D341Med (cell line): Measurements from ENCODE around the gene RND1.
"Not testable (repeated sequence)": the region's sequence is repeated elsewhere in the genome, so short reads cannot be mapped to it uniquely, and the experiment has no call there.

Source experiments
- DNase-seq: peaks from one replicate; pipeline ENCODE4 v3.0.0; 2012; ENCODE audit warnings: low spot score

The RND1 gene

DNA sequence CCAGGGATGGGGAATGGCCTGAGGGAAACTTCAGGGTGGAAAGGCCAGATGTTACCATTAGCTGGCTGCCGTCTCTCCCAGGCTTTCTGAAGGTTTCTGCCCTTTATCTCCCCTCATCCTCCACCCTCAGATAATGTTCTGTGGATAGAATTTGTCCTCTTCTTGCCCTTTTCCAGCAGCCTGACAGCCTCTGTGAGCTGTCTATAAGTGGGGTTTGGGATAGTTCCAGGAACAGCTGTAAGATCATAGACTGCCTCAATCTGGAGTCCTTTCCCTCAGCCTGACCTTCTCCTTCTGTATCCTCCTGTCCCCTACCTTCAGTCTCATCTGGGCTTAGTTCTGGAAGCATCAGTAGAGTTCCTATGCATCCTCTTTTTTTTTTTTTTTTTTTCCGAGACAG, 2.8 kb upstream of the RND1 start:
- no peak for DNase-seq

DNA sequence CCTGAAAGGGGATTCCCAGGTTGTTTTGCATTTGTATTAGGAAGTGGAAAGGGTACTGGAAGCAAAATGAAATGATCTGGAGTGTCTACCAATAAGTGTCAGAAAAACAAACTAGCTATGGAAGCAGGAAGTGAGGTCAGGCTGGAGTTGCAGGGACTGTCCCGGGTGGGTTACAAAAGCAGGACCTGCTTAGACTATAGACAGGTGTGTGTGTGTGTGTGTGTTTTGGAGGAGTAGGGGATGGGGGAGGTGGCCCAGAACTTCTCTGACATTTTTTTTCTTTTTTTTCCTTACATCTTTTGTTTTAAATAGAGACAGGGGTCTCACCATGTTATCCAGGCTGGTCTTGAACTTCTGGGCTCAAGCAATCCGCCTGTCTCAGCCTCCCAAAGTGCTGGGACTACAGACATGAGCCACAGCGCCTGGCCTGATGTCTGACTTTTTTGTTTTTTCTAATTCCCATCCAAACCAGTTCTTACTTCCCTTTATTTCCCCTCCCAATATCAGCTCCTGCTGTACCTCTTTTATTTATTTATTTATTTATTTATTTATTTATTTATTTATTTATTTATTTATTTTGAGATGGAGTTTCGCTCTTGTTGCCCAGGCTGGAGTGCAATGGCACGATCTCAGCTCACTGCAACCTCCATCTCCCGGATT, 512 bp upstream of the RND1 start:
- DNase-seq: no peak

DNA sequence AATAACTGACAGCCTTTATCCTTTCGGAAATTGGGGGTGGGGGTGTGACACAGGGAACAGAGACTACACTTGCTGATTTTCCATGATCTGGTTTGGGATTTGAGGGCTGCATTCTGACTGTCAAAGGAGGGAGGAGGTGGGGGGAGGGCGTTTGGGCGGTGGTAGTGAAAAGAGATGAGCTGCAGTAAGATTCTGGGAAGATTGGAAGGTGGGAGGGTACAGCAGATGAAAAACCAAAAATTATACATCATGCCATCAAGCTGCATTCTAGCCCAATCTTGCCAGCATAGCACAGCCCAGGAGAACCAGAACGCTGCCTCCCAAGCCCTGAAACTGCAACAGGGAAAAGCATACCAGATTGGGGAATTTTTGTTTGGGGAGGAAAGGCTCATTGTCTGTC, 2.4 kb downstream of the RND1 start:
- no peak for DNase-seq

DNA sequence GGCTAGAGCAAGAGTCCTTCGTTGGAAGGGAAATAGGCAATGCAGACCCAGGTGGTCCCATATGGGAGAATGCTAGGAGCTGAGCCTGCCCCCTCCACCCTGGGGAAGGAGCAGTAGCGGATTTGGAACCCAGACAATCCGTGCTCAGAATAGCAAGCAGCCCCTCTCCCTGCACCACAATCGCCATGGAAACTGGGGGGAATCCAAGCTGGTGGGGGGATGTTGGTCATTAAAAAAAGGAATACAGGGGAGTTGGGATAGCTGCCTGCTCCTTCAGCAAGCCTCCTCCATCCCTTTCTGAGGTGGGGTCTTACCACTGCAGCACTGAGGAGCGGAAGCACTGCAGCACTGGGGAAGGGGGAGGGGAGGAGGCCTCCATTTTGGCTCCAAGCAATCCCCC, 2.9 kb downstream of the RND1 start:
- no peak for DNase-seq

DNA sequence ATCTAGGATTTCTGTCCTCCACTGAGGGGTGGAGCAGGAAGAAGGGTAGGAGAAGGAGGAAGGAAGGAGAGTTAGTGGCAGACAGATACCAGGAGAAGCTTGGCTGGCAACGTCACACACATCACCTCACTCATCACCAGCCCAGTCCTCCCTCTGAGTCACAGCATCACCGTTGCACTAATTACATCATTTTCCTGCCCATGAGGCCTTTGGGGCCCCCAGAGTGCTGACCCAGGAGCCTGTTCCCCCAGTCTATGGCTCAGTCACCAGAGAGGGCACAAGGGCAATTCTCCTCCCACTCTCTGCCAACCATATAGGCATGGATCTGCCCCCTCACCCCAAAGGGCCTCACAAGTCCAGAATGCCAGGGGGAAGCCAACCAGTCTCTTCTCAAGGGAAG, 4.6 kb downstream of the RND1 start:
- no peak for DNase-seq

DNA sequence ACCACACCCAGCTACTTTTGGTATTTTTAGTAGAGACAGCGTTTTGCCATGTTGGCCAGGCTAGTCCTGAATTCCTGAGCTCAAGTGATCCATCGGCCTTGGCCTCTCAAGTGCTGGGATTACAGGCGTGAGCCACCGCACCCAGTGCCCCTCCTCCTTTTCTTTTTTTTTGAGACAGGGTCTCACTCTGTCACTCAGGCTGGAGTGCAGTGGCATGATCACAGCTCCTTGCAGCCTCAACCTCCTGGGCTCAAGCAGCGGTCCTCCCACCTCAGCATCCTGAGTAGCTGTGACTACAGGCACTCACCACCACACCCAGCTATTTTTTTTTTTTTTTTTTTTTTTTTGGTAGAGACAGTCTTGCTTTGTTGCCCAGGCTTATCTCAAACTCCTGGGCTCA, 5.4 kb downstream of the RND1 start:
- DNase-seq: not testable (repeated sequence)

- no peak for DNase-seq
Measured at GRCh38 chr12:48859607-48860006, 6.1 kb downstream of the RND1 start.

- DNase-seq: no peak
Measured at GRCh38 chr12:48858043-48858442, 7.6 kb downstream of the RND1 start.

DNA sequence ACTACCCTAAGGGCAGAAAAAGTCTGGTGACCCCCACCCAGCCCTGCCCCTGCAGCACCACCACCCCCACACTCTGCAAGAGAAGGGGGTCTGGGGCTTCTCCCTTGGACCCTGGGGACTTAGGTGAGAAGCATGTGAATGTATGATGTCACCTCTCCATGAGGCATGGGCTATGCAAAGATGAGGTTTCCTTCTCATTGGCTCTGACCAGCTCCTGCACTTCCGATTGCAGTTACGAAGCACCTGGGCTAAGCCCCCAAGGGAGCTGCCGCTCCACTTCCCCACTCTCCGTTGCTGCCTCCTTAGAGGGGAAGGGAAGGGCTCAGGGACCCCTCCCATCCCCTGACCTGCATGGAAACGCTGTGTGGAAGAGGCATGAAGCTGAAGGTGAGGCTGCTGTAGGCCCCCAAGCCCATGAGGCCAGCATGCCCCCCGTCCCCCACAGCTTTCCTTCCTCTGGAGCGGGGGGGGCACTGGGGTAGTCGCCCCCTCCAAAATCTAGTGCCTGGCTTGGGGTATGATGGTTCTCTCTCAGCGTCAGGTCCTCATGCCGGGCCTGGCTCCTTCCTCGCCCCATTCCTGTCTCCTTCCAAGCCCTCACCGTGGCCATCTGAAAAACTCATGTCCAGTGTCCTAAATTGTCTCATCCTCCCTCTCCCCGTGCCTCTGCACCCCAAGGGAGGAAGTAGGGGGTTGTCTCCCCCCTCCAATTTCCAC, 8.2 kb downstream of the RND1 start:
- DNase-seq: no peak

GRCh38 chr12:48856379-48856778, 9.3 kb downstream of the RND1 start:
- no peak for DNase-seq

GRCh38 chr12:48854932-48855331, 10.7 kb downstream of the RND1 start:
- DNase-seq: not testable (repeated sequence)

- no peak for DNase-seq
Measured at GRCh38 chr12:48854488-48854887, 11.2 kb downstream of the RND1 start.

- peak; percentile 67 for DNase-seq
Measured at GRCh38 chr12:48852734-48853688, 12.7 kb downstream of the RND1 start.

DNA sequence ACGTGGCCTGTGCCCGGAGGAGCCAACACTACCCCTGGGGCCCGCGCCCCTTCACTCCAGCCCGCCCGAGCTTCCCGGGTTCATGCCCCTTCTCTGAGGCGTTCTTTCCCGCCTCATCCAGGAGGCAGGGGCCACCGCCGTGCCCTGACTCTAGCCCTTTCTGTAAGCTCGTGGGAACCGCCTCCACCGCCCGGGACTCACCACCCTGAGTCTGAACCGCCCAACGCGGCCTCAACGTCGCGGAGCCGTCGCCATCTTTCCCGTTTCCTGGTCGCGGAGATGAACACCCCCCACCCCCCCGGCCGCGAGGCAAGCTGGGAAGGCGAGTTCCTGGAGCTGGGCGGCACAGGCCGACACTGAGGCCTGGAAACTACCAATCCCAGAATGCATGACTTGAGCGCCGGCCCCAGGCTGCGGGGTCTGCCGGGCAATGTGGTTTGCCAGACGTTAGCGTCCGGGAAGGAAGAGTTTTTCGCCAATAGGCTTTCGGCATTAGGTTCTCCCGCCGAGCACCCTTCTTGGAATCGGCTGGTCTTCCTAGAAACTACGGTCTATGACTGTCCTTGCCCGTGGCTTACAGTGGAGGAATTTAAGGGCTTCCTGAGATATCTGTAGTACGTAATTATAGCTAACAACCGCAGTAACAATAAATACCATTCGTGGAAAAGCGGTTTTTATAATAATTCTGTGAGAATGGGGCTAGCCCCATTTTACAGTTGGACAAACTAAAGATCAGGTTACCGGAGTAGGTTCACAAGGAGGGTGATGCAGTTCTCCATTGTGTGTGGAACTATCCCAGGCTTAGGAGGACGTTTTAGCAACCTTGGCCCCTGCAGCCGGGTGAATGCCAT, 13.6 kb downstream of the RND1 start, which contains the start of gene DDX23:
TSS of gene DDX23 (minus strand) at position 281 of the 851 bp plus-strand sequence. CDS start 6,381 bp downstream, outside the sequence.
- DNase-seq: peak; percentile 98

GRCh38 chr12:48842021-48842420, 23.6 kb downstream of the RND1 start:
- not testable (repeated sequence) for DNase-seq

- no peak for DNase-seq
Measured at GRCh38 chr12:48838048-48838447, 27.6 kb downstream of the RND1 start.

- no peak for DNase-seq
Measured at GRCh38 chr12:48832321-48833060, 33.2 kb downstream of the RND1 start.

GRCh38 chr12:48831257-48831656, 34.4 kb downstream of the RND1 start:
- no peak for DNase-seq

GRCh38 chr12:48828841-48829575, 36.7 kb downstream of the RND1 start:
- no peak for DNase-seq

DNA sequence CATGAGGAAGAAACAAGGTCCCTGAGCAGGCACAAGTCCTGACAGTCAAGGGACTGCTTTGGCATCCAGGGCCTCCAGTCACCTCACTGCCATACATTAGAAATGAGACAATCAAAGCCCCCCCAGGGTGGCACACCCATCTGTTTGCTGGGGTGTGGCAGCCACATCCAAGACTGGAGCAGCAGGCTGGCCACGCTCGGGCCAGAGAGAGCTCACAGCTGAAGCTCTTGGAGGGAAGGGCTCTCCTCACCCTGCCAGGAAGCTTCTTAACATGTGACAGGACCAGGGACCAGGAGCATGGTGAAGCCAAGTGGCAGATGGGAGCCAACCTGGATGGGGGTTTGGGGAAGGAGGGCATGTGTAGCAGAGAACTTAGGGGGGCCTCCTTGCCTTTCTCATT, 37.4 kb downstream of the RND1 start:
- DNase-seq: no peak
